PFSK-1 (cell line): ENCODE data around the gene UBAP2.

ENCODE experiments used
- POLR2AphosphoS5 ChIP-seq: IDR thresholded peaks from 2 replicates; pipeline ENCODE4 v1.6.1; 2012; ENCODE audit warnings: low read depth, mild to moderate bottlenecking, control low read depth, low read length, moderate library complexity
- TAF1 ChIP-seq: IDR thresholded peaks from 2 replicates; pipeline ENCODE4 v1.6.1; 2012; ENCODE audit warnings: low read length, control low read depth, borderline replicate concordance; ENCODE audit not compliant: insufficient read depth
- TF ChIP-seq, protein P1 (sequence below), 2 experiments: IDR thresholded peaks; 2 replicates each; pipeline versions ENCODE4 v1.6.1 to v1.8.0; 2011 to 2012; ENCODE audit warnings: low read depth in 2 of 2, low read length in 2 of 2, control low read depth in 1 of 2, inconsistent platforms in 1 of 2, mild to moderate bottlenecking in 1 of 2, moderate library complexity in 1 of 2; ENCODE audit not compliant: insufficient read depth in 1 of 2

DNA sequence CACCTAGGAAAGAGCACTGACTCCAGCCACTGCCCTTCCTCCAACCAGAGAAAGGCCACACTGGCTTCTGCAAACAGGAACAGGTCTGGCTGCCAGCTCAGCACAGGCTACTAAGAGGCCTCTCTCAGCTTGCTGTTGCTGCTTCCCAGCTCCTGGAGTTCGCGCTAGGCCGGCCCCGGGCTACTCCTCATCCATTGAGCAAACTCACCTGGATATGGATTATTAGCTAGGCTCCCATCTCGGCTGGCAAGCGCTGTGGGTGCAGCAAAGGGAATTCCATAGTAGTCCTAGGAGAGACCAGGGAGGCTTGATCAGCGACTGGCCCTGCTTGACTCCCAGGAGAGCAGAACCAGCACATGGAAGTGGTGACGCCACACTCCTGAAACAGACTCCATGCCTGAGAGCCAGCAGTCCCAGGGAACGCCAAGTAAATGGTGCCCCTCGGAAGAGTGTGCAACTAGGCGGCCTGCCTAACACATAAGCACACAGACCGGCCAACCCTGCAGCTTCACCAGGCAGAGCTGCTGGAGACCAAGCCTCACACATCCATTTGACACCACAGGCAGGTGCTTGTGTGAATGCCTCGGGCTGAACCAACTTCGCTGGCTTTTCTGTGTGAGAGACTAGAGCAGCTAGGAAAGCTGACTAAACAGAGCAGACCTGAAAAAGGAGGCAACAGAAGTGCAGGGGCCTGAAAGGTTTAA, 124.5 kb downstream of the UBAP2 start:
- TF ChIP-seq, protein P1, sequence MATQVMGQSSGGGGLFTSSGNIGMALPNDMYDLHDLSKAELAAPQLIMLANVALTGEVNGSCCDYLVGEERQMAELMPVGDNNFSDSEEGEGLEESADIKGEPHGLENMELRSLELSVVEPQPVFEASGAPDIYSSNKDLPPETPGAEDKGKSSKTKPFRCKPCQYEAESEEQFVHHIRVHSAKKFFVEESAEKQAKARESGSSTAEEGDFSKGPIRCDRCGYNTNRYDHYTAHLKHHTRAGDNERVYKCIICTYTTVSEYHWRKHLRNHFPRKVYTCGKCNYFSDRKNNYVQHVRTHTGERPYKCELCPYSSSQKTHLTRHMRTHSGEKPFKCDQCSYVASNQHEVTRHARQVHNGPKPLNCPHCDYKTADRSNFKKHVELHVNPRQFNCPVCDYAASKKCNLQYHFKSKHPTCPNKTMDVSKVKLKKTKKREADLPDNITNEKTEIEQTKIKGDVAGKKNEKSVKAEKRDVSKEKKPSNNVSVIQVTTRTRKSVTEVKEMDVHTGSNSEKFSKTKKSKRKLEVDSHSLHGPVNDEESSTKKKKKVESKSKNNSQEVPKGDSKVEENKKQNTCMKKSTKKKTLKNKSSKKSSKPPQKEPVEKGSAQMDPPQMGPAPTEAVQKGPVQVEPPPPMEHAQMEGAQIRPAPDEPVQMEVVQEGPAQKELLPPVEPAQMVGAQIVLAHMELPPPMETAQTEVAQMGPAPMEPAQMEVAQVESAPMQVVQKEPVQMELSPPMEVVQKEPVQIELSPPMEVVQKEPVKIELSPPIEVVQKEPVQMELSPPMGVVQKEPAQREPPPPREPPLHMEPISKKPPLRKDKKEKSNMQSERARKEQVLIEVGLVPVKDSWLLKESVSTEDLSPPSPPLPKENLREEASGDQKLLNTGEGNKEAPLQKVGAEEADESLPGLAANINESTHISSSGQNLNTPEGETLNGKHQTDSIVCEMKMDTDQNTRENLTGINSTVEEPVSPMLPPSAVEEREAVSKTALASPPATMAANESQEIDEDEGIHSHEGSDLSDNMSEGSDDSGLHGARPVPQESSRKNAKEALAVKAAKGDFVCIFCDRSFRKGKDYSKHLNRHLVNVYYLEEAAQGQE (IDR thresholded peaks at IDR 0.05; ENCODE audit: insufficient read depth in 1 of 2, low read depth in 2 of 2, low read length in 2 of 2) = no peak
- TF ChIP-seq POLR2AphosphoS5 (no peak), TAF1 (no peak)
